GM18498 (cell line): Measurements from ENCODE around the gene FBXL4.

Source experiments
- ATAC-seq: cut with Tn5 transposase; IDR thresholded peaks from one replicate; pipeline ENCODE4 v1.9.1; 2021; ENCODE audit warnings: mild to moderate bottlenecking, moderate library complexity; ENCODE audit not compliant: unreplicated experiment

The FBXL4 gene

DNA sequence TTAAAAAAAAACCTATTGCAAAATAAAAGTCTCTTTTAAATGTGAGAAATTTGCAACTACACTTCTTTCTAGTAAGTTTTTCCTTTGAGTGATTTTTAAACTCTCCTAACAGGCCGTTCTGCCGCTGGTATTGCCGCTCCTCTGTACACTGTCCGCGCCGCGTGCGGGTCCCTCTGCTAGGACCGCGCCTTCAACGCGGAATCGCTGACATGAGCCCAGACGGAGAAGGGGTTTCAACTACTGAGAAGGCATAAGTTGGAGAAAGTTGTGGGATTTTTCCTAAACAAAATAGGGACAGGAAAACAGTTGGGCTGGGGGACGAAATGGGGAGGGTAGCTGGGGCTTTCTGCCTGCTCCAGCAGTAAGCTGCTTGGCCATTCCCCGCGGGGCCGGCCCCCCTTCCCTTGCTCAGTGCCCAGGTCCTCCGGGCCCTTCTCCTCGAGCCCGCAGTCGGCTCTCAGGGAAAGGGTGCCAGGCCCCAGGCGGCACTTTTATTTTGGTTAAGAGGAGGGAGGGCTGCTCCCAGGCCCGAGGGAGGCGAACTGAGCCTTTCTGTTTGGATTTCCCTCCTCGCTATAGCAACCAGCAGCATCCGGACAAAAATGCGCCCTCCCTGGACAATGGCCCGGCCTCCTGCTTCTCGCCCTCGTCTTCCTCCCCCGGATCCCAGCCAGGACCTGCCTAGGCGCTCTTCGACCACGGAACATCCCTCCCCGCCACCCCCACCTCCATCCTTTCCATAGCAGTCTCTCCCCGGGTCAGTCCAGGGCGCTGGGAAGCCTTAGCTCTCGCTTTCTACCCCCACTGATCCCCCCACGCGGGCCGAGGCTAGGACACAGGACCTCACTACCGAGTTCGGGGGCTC is 120.2 kb downstream of the FBXL4 start:
- ATAC-seq: no peak

GRCh38 chr6:98825600-98826230 is 122.0 kb downstream of the FBXL4 start:
- no peak for ATAC-seq

DNA sequence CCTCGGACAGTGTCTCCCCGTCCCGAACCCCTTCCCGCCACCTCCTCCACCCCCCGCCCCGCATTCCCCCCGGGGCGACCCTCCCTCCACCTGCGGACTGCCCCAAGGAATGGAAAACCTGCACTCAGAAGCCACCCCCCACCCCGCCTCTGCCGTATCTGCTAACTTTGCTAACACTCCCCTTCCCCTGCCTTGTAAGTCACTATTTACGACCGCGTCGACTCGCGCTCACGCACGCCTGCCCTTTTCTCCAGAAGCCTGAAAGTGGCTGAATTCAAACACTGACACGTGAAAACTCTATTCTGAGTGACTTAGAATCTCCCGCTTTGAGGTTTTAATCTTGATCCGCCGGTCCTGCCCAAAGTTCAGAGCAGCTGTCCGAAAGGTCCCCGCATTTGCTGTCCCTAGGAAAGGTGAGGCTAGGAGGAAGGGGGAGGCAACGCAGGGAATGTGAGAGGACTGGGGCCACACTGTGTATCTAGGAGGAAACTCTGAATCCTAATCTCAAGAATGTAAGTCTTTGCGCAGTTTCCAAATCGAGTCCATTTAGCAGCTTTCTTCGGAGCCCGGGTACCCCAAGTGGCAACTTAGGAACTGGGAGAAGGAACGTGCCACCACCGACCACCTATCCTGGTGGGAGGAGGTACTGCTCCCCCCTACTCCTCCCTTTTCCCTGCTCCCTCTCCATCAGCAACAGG is 122.7 kb downstream of the FBXL4 start:
- no peak for ATAC-seq

DNA sequence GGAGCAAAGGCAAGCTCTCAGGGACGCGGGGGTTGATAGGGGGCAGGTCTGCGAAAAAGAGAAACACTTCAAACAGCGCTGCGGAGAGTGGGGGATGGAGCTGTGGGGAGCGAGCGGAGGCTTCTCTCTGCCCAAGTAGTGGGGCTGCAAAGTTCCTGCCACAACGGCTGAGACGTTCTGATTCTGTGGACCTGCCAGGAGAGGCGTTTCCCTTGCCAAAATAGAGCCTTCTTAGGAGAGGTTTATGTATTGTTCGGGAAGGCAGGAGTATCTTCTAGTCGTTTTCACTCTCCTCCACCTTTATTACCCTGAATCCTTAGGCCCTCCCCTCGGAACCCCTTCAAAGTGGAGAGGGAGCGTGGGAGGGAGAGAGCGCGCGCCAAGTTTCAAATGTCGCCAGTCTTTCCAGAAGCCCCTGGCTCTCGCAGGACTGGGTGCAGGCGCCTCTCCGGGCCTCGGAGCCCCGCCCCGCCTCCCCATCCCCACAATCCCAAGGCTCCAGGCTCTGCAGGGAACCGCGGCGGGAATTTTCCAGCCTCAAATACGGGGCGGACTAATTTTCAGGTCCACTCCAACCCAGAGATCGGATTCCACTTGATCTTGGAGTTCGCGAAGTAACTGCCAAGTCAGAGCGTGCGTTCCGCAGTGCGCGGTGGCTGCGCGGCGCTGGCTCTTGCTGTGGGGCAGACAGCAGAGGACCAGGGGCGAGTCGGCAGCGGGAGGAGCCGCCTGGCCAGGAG is 123.4 kb downstream of the FBXL4 start:
- no peak for ATAC-seq

- no peak for ATAC-seq
These were observed 124.2 kb downstream of the FBXL4 start for GRCh38 chr6:98823428-98824161.

DNA sequence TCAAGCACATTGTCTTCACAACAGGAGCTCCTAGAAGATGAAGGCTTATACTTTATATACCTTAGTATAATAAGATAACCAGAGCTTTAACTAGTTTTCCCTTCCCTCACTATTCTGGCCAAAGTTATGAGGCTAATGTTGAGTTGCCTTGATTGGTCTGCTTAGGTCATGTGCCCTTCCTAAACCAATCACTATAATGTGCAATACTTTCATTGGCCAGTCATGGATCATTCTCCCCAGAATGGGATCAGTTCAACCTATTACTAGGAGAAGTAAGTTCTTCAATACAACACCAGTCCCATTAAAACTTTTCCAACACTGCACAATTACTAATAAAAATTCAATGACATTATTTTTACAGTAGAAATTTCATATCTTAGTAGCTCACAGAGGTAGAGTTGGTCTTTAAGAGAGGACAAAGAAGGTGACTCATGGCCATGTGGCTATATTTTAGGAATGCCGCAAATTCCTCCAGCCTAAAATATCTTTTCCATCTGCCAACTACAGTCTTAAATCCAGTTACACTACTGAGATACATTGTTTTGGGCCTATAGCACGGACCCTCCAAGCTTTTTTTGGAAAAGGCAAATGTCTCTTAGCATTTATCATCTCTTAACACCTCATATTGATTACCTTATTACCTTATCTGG is 125.9 kb downstream of the FBXL4 start:
- ATAC-seq: no peak
